Measurements from ENCODE around the gene DNTT.

DNA sequence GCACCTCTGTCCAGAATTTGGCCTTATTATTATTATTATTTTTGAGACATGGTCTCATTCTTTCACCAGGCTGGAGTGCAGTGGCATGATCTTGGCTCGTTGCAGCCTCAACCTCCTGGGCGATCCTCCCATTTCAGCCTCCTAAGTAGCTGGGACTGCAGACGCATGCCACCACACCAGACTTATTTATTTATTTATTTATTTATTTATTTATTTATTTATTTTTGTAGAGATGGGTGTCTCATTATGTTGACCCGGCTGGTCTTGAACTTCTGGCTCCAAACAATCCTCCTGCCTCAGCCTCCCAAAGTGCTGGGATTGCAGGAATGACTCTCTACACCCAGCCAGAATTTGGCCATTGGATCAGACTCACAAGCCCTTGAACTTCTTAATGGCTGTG lies 39.3 kb upstream of the DNTT start:
- TF ChIP-seq, protein P1, sequence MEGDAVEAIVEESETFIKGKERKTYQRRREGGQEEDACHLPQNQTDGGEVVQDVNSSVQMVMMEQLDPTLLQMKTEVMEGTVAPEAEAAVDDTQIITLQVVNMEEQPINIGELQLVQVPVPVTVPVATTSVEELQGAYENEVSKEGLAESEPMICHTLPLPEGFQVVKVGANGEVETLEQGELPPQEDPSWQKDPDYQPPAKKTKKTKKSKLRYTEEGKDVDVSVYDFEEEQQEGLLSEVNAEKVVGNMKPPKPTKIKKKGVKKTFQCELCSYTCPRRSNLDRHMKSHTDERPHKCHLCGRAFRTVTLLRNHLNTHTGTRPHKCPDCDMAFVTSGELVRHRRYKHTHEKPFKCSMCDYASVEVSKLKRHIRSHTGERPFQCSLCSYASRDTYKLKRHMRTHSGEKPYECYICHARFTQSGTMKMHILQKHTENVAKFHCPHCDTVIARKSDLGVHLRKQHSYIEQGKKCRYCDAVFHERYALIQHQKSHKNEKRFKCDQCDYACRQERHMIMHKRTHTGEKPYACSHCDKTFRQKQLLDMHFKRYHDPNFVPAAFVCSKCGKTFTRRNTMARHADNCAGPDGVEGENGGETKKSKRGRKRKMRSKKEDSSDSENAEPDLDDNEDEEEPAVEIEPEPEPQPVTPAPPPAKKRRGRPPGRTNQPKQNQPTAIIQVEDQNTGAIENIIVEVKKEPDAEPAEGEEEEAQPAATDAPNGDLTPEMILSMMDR (IDR thresholded peaks at IDR 0.05), result no peak
- no peak for TF ChIP-seq POLR2A (IDR thresholded peaks at IDR 0.05)

Data from right lobe of liver (tissue), 4 donors.